Measurements from ENCODE around the gene OR6T1. TPM values are rescaled to one million over a fixed set of nuclear protein-coding genes. Genes with fewer than 3 reads are reported as not detected.

The OR6T1 gene
- total RNA-seq, 1 donor from 2014 or later, result not detected

- H3K4me3 Mint-ChIP-seq (ENCODE audit: low read depth), result no peak overlapping the region
- peaks cover 2% of the 10 kb centered on the region for H3K36me3 Mint-ChIP-seq (ENCODE audit: insufficient read depth)
- H3K4me1 Mint-ChIP-seq (ENCODE audit: low read depth), result peaks cover 7% of the 10 kb centered on the region
- no peak overlapping the region for H3K27ac Mint-ChIP-seq
- DNase-seq (ENCODE audit: low spot score, unreplicated experiment), result no peak
- H3K9me3 Mint-ChIP-seq (ENCODE audit: low read depth), result peaks cover 27% of the 10 kb centered on the region
- H3K27me3 Mint-ChIP-seq, result no peaks in the 10 kb centered on the region
- TF ChIP-seq, protein P1, sequence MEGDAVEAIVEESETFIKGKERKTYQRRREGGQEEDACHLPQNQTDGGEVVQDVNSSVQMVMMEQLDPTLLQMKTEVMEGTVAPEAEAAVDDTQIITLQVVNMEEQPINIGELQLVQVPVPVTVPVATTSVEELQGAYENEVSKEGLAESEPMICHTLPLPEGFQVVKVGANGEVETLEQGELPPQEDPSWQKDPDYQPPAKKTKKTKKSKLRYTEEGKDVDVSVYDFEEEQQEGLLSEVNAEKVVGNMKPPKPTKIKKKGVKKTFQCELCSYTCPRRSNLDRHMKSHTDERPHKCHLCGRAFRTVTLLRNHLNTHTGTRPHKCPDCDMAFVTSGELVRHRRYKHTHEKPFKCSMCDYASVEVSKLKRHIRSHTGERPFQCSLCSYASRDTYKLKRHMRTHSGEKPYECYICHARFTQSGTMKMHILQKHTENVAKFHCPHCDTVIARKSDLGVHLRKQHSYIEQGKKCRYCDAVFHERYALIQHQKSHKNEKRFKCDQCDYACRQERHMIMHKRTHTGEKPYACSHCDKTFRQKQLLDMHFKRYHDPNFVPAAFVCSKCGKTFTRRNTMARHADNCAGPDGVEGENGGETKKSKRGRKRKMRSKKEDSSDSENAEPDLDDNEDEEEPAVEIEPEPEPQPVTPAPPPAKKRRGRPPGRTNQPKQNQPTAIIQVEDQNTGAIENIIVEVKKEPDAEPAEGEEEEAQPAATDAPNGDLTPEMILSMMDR (IDR thresholded peaks at IDR 0.05; ENCODE audit: unreplicated experiment), result no peak
These were observed 13.1 kb upstream of the OR6T1 start for GRCh38 chr11:123956752-123957151.

DNA sequence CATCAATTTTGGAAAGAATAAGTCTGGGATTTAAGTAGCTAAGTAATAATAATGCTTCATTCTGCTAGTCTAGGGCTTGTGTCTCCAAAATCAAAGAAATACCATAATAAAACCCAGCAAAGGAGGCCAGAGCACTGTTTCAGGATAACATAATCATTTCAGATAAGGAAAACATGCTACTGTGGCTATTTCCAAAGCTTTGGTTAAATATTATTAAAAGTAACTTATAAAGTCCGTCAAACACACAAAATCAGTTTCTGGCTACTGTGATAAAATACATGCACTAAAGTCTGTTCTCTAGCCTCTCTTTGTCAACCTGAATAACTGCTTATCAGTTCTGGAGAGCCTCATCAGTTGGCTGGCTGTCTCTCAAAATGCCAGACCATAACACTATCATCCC lies 1.5 kb upstream of the OR6T1 start:
- no peak for DNase-seq (ENCODE audit: low spot score, unreplicated experiment)
- TF ChIP-seq, protein P1 (IDR thresholded peaks at IDR 0.05; ENCODE audit: unreplicated experiment), result no peak
- Mint-ChIP-seq H3K9me3 (ENCODE audit: low read depth) (no peaks in the 10 kb centered on the region), H3K27me3 (no peaks in the 10 kb centered on the region), H3K36me3 (ENCODE audit: insufficient read depth) (no peaks in the 10 kb centered on the region), H3K4me3 (ENCODE audit: low read depth) (no peak overlapping the region), H3K4me1 (ENCODE audit: low read depth) (peaks cover 30% of the 10 kb centered on the region), H3K27ac (no peak overlapping the region)

DNA sequence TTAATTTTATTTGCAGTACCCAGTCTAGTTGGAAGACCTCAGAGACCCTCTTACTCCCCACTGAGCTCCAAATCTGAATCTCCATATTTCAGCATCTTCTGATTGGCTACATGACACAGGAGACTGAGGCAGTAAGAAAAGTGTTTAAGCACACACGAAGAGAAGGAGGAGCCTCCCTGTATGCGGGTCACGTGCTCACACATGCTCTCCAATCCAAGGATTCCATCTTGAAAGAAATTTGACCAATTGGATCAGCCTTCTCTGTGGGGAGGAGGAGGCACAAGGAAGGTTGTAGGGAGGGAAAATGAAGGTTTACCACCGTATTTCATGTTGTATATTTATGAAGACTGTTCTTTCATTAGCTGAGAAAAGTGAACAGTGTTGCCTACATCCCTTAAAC lies 1.2 kb downstream of the OR6T1 start:
- Mint-ChIP-seq H3K27ac (no peak overlapping the region), H3K4me1 (ENCODE audit: low read depth) (peaks cover 20% of the 10 kb centered on the region), H3K4me3 (ENCODE audit: low read depth) (no peak overlapping the region), H3K27me3 (no peaks in the 10 kb centered on the region), H3K9me3 (ENCODE audit: low read depth) (no peaks in the 10 kb centered on the region), H3K36me3 (ENCODE audit: insufficient read depth) (no peaks in the 10 kb centered on the region)
- TF ChIP-seq, protein P1 (IDR thresholded peaks at IDR 0.05; ENCODE audit: unreplicated experiment), result no peak
- no peak for DNase-seq (ENCODE audit: low spot score, unreplicated experiment)

DNA sequence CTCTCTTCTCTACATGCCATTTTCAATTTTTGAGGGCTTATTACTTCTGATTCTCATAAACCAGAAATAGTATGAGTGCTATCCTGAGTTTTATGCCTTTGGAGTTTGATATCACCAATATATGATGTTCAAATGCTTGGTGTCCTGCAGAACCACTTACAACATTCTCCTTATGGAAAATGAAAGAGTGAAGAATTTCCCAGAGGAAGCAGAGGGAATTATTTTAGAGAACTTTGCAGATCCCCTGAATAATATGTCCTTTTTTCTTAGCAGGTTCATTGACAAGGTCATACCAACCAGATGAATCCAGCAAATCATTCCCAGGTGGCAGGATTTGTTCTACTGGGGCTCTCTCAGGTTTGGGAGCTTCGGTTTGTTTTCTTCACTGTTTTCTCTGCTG lies 4.3 kb downstream of the OR6T1 start, which contains the start of gene OR4D5:
Gene OR4D5 (plus strand): TSS at position 301 of the 400 bp plus-strand sequence. CDS start 0 bp downstream, at position 301.
- Mint-ChIP-seq H3K27ac (no peak within 1 kb of the TSS), H3K27me3 (no peaks in the 10 kb centered on the region), H3K4me1 (ENCODE audit: low read depth) (peaks cover 2% of the 10 kb centered on the region), H3K36me3 (ENCODE audit: insufficient read depth) (no peaks in the 10 kb centered on the region), H3K9me3 (ENCODE audit: low read depth) (peaks cover 3% of the 10 kb centered on the region), H3K4me3 (ENCODE audit: low read depth) (no peak within 1 kb of the TSS)
- TF ChIP-seq, protein P1 (IDR thresholded peaks at IDR 0.05; ENCODE audit: unreplicated experiment), result no peak
- no peak for DNase-seq (ENCODE audit: low spot score, unreplicated experiment)

DNA sequence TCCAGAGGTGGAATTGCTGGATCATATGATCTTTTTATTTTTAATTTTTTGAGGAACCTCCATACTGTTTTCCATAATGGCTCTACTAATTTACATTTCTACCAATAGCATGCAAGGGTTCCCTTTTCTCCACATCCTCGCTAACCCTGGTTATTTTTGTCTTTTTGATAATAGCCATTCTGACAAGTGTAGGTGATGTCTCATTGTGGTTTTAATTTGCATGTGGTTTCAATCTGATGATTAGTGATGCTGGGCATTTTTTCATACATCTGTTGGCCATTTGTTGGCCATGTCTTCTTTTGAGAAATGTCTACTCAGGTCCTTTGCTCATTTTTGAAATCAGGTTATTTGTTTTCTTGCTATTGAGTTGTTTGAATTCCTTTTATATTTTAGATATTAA lies 19.6 kb downstream of the OR6T1 start:
- no peaks in the 10 kb centered on the region for H3K27me3 Mint-ChIP-seq
- no peak for DNase-seq (ENCODE audit: low spot score, unreplicated experiment)
- no peak overlapping the region for H3K27ac Mint-ChIP-seq
- no peak overlapping the region for H3K4me3 Mint-ChIP-seq (ENCODE audit: low read depth)
- H3K36me3 Mint-ChIP-seq (ENCODE audit: insufficient read depth), result no peaks in the 10 kb centered on the region
- no peaks in the 10 kb centered on the region for H3K4me1 Mint-ChIP-seq (ENCODE audit: low read depth)
- H3K9me3 Mint-ChIP-seq (ENCODE audit: low read depth), result no peaks in the 10 kb centered on the region
- TF ChIP-seq, protein P1 (IDR thresholded peaks at IDR 0.05; ENCODE audit: unreplicated experiment), result no peak

Data from progenitor cell of endocrine pancreas (in vitro differentiated cells).